HG03457 (cell line): ENCODE data around the gene CTRL.
"Not testable (repeated sequence)": the region's sequence is repeated elsewhere in the genome, so short reads cannot be mapped to it uniquely, and the experiment has no call there.

Experiments
- ATAC-seq: cut with Tn5 transposase; IDR thresholded peaks from one replicate; pipeline ENCODE4 v1.9.1; 2021; ENCODE audit warnings: moderate number of reproducible peaks; ENCODE audit not compliant: unreplicated experiment

Gene CTRL

GRCh38 chr16:67931712-67932461, at the start of gene CTRL:
Gene CTRL (minus strand): TSS chr16:67931862. CDS start chr16:67931852, 10 bp downstream.
- ATAC-seq: no peak

- ATAC-seq: no peak
Measured at GRCh38 chr16:67979955-67980678, 48.5 kb upstream of the CTRL start, which contains the start of gene DPEP3. Gene DPEP3 (minus strand): TSS chr16:67980499. CDS start chr16:67980380, 119 bp downstream.

GRCh38 chr16:67977469-67978227, 46.0 kb upstream of the CTRL start:
- no peak for ATAC-seq

GRCh38 chr16:67977005-67977404, 45.3 kb upstream of the CTRL start:
- ATAC-seq: no peak

- ATAC-seq: no peak
Measured at GRCh38 chr16:67976205-67976604, 44.5 kb upstream of the CTRL start.

GRCh38 chr16:67975321-67976105, 43.9 kb upstream of the CTRL start:
- no peak for ATAC-seq

GRCh38 chr16:67972285-67972684, 40.6 kb upstream of the CTRL start:
- ATAC-seq: not testable (repeated sequence)

GRCh38 chr16:67971111-67971510, 39.4 kb upstream of the CTRL start:
- no peak for ATAC-seq

GRCh38 chr16:67969254-67970039, 37.8 kb upstream of the CTRL start:
- no peak for ATAC-seq

- peak; percentile 51 for ATAC-seq
Measured at GRCh38 chr16:67968400-67969253, 37.0 kb upstream of the CTRL start, which contains the start of gene SLC12A4. Gene SLC12A4 (minus strand): TSS chr16:67968637. CDS start chr16:67968553, 84 bp downstream.

GRCh38 chr16:67967958-67968399, 36.3 kb upstream of the CTRL start:
- ATAC-seq: peak; percentile 11

GRCh38 chr16:67967183-67967957, 35.7 kb upstream of the CTRL start:
- no peak for ATAC-seq

- ATAC-seq: no peak
Measured at GRCh38 chr16:67966549-67967182, 35.0 kb upstream of the CTRL start.

- ATAC-seq: no peak
Measured at GRCh38 chr16:67965668-67966548, 34.2 kb upstream of the CTRL start.

- no peak for ATAC-seq
Measured at GRCh38 chr16:67964477-67965131, 32.9 kb upstream of the CTRL start.
